Activated CD4-positive, alpha-beta T cell treated with anti-CD3 and anti-CD28 coated beads for 36 hours (primary cell): ENCODE results near the gene OR51B2. TPM values are rescaled to one million over a fixed set of nuclear protein-coding genes. Genes with fewer than 3 reads are reported as not detected.
"Not testable (repeated sequence)": the region's sequence is repeated elsewhere in the genome, so short reads cannot be mapped to it uniquely, and the experiment has no call there.

Source experiments
- ATAC-seq: fragments of 200-7000 bp; cut with Tn5 transposase; one replicate; pipeline ENCODE4 v1.10.0; 2021; ENCODE audit warnings: mild to moderate bottlenecking, moderate library complexity
- CTCF ChIA-PET: fragments of 350-600 bp; sonication (Branson Sonifier 250); formaldehyde crosslinking; loops from one replicate; lab custom pipeline; 2021; ENCODE audit warnings: antibody characterized with exemption; lab: Charles Lee
- POLR2A ChIA-PET: fragments of 350-600 bp; sonication (Branson Sonifier 250); formaldehyde crosslinking; loops from one replicate; lab custom pipeline; 2021; ENCODE audit warnings: antibody characterized with exemption, inconsistent platforms; lab: Charles Lee
- DNase-seq: peaks from one replicate; pipeline ENCODE4 v3.0.0-alpha.2; 2020
- H3K27ac Mint-ChIP-seq: one replicate; pipeline ENCODE4 v1.8.0; 2021; ENCODE audit warnings: mixed read lengths
- H3K27me3 Mint-ChIP-seq: one replicate; pipeline ENCODE4 v1.8.0; 2021; ENCODE audit warnings: mixed read lengths
- H3K36me3 Mint-ChIP-seq: one replicate; pipeline ENCODE4 v1.8.0; 2021; ENCODE audit warnings: low read depth, mixed read lengths
- H3K4me1 Mint-ChIP-seq: one replicate; pipeline ENCODE4 v1.8.0; 2021; ENCODE audit warnings: mixed read lengths
- H3K4me3 Mint-ChIP-seq: one replicate; pipeline ENCODE4 v1.8.0; 2021; ENCODE audit warnings: mild to moderate bottlenecking, moderate library complexity, mixed read lengths
- H3K9me3 Mint-ChIP-seq: one replicate; pipeline ENCODE4 v1.8.0; 2021; ENCODE audit warnings: low read depth, mixed read lengths
- intact Hi-C, 2 experiments: fragments of 100-400 bp; cut with DNase I in 1 of 2; cut with micrococcal nuclease in 1 of 2; formaldehyde crosslinking; loops; one replicate each; pipeline versions ENCODE4 v1.14.2 to v1.15.1; 2022 to 2024; cut with DNase I, micrococcal nuclease
- total RNA-seq, 2 experiments: library from RNA; stranded (reverse); gene quantifications; one replicate each; pipeline ENCODE4 v1.2.3, GENCODE V29; 2021

OR51B2 gene
- total RNA-seq, 2 experiments from 2014 or later, result not detected

DNA sequence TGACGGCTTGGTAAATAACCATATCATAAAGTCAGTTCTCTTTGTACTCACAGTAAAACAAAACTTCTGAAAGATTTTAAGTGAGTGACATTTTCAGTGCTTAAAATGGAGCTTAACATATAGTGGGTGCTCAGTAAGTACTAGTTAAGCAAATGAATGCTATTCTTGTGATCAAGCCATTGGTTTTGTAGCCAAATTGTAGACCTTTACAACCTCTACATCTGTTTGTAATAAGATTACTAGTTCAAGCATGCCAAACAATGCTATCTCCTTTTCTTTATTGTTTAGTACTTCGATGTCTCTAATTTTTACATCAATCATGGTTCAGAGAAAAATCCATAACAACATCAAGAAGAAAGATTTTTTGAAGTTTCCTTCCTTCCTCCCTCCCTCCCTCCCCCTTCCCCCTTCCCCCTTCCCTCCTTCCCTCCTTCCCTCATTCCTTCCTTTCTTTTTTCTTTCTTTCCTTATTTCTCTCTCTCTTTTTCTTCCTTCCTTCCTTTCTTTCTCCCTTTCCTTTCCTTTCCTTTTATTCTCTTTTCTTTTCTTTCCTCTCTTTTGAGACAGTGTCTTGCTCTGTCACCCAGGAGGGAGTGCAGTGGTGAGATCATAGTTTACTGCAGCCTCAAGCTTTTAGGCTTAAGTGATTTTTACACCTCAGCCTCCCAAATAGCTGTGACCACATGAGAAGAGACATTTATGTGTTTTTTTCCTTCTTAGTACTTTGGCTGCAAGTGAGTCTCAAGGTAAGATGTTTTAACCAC lies 16.7 kb downstream of the OR51B2 start:
- Mint-ChIP-seq H3K4me1 (no peaks in the 10 kb centered on the region), H3K4me3 (no peak overlapping the region), H3K27ac (no peak overlapping the region), H3K9me3 (no peaks in the 10 kb centered on the region), H3K27me3 (peaks cover 7% of the 10 kb centered on the region), H3K36me3 (no peaks in the 10 kb centered on the region)
- ChIA-PET CTCF (no interaction called here), POLR2A (no interaction called here)
- DNase-seq (no peak), ATAC-seq (no peak)
- intact Hi-C loops, result no loop called here

DNA sequence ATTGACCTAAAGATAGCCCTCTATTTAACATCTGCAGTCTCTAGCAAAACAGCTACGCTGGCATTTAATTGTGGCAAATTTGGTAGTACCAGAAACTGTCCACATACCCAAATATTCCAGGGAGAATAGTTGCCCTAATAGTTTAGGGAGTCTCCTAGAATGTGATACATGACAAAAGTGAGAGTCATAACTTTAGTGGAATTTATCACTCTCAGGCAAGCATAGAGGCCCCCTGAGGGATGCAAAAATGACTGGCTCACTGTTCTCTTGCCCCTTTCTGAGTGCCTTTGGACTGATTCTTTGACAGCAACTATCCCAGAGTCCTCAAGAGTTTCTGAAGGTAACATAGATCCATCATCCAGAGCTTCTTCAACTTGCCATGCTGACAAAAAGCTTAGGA lies 20.1 kb downstream of the OR51B2 start:
- DNase-seq, result no peak
- Mint-ChIP-seq H3K4me1 (no peaks in the 10 kb centered on the region), H3K9me3 (no peaks in the 10 kb centered on the region), H3K36me3 (no peaks in the 10 kb centered on the region), H3K27ac (no peak overlapping the region), H3K27me3 (peaks cover 8% of the 10 kb centered on the region), H3K4me3 (no peak overlapping the region)
- ATAC-seq, result no peak
- ChIA-PET CTCF (interaction anchor here (0.6 kb wide), 2 partner anchors 15 to 36 kb away, joined by 3 read pairs; no protein-coding TSS in a partner anchor), POLR2A (no interaction called here)
- intact Hi-C loops, result no loop called here

DNA sequence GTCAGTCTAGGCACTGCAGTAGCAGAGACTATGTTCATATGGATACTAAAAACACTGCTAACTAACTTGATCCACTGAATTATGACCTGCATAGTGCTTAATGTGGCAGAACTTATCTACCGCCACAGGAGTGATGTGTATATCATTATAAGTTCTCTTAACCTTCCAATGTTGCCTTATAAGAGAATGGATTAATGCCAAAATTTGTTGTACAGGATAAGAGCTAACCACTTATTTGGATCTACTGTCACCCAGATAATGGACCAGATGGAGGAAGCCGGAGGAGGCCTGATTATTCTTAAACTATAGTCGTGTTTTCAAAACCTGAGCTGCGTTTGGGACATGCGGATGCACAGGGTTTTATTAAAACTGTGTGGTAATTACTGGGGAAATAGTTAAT lies 20.5 kb downstream of the OR51B2 start:
- H3K4me3 Mint-ChIP-seq, result no peak overlapping the region
- H3K27ac Mint-ChIP-seq, result no peak overlapping the region
- intact Hi-C loops, result no loop called here

DNA sequence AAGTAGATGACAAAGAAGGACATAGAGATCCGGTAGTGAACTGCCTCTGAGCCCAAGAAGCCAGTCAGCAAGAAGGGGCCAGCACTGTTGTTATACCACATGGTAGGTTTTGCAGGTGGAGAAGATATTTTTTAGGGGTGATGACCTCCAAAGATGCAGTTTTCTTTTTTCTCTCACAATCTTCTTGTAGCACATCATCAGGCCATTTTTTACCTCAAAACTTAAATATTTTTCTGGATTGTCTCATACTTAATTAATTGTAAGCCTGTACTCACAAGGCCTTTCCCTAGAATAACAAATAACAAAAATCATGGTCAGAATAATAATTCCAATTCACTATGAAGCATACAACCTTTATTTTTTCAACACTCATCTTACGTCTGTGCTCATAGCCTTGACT lies 22.3 kb downstream of the OR51B2 start, which contains the start of gene OR51B4:
Gene OR51B4, minus strand, starts transcription at position 101 of the 400 bp plus-strand sequence. Its CDS starts 0 bp downstream, at position 101.
- Mint-ChIP-seq H3K27me3 (peaks cover 12% of the 10 kb centered on the region), H3K36me3 (no peaks in the 10 kb centered on the region), H3K4me1 (no peaks in the 10 kb centered on the region), H3K9me3 (no peaks in the 10 kb centered on the region), H3K4me3 (no peak within 1 kb of the TSS), H3K27ac (no peak within 1 kb of the TSS)
- no peak for DNase-seq
- no peak for ATAC-seq
- ChIA-PET CTCF (no interaction called here), POLR2A (no interaction called here)
- intact Hi-C loops, result no loop called here

More for the DNA sequence above, 20.5 kb downstream of the OR51B2 start:
- ChIA-PET POLR2A (no interaction called here), CTCF (interaction anchor here (0.6 kb wide), 1 partner anchor 35 kb away, joined by 3 read pairs; no protein-coding TSS in a partner anchor)
- Mint-ChIP-seq H3K36me3 (no peaks in the 10 kb centered on the region), H3K9me3 (no peaks in the 10 kb centered on the region), H3K4me1 (no peaks in the 10 kb centered on the region), H3K27me3 (peaks cover 8% of the 10 kb centered on the region)
- DNase-seq (no peak), ATAC-seq (no peak)

DNA sequence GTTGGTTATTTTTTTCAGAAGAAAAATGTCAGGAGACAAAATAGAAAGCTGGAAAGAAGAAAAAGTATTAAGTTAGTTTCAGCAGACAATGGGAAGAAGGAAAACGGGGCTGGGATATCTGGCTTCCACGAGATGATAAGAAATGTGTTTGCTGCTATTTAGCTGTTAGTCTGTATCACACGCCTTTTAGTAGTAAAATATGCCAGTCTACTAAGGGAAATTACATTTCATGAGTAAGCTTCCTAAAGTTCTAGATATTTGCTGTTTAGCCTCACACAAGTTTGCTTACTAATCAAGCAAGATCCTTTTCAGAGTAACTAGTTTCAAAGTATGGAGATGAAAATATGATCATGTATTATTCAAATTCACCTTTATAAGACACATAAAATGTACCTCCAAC lies 23.8 kb downstream of the OR51B2 start:
- Mint-ChIP-seq H3K9me3 (no peaks in the 10 kb centered on the region), H3K27me3 (peaks cover 10% of the 10 kb centered on the region), H3K36me3 (no peaks in the 10 kb centered on the region), H3K27ac (no peak overlapping the region), H3K4me3 (no peak overlapping the region), H3K4me1 (no peaks in the 10 kb centered on the region)
- ATAC-seq (no peak), DNase-seq (no peak)
- intact Hi-C loops, result no loop called here
- CTCF ChIA-PET, result interaction anchor here (1.5 kb wide), 1 partner anchor 10 kb away, joined by 4 read pairs; no protein-coding TSS in a partner anchor
- POLR2A ChIA-PET, result no interaction called here

DNA sequence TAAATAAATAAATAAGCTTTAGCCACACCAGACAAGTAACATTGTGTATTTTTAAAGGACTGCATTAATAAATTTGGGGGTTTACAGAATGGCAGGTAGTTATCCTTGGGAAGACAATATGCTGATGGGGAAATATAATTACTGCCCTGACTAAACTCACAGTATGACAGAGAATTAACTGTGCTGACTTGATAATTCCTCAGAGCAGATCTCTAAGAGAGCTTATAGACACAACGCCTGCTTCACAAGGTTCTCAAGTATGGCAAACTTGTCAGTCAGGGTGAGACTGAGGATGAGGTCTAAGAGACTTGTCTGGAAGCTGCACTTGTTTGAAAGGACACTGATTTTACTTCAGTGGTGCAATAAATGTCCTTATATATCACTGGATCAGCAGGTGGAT lies 25.6 kb downstream of the OR51B2 start:
- Mint-ChIP-seq H3K36me3 (no peaks in the 10 kb centered on the region), H3K27ac (no peak overlapping the region), H3K4me1 (no peaks in the 10 kb centered on the region), H3K9me3 (no peaks in the 10 kb centered on the region), H3K4me3 (no peak overlapping the region), H3K27me3 (peaks cover 10% of the 10 kb centered on the region)
- DNase-seq (no peak), ATAC-seq (no peak)
- CTCF ChIA-PET, result no interaction called here
- intact Hi-C loops, result no loop called here
- POLR2A ChIA-PET, result no interaction called here

DNA sequence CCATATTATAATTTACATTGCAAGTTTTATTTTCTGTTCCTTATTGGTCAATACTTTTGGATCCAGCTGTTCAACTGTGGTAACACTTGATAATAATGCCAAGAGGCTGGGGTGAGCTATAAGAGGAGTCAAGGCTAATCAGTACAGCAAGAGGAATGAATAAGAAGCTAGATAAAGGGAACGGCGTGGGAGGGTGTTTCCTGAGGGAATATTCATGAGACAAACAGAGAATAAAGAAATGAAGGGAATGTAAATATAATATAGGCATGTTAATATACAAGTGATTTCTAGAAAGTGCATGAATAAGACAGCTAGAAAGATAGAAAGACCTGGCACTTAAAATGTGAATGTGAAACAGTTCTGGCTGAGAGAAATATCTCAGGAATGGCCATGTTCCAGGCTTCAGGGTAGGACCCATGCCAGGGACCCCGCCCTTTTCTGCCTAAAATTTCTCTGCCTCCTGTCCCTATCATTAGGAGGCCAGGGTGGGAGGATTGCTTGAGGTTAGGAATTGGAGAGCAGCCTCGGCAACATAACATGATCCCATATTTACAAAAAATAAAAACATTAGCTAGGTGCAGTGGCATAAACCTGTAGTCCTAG lies 26.3 kb downstream of the OR51B2 start:
- Mint-ChIP-seq H3K36me3 (no peaks in the 10 kb centered on the region), H3K4me3 (no peak overlapping the region), H3K27ac (no peak overlapping the region), H3K27me3 (peaks cover 9% of the 10 kb centered on the region), H3K9me3 (no peaks in the 10 kb centered on the region), H3K4me1 (no peaks in the 10 kb centered on the region)
- DNase-seq (no peak), ATAC-seq (no peak)
- POLR2A ChIA-PET, result no interaction called here
- CTCF ChIA-PET, result no interaction called here
- intact Hi-C loops, result no loop called here

DNA sequence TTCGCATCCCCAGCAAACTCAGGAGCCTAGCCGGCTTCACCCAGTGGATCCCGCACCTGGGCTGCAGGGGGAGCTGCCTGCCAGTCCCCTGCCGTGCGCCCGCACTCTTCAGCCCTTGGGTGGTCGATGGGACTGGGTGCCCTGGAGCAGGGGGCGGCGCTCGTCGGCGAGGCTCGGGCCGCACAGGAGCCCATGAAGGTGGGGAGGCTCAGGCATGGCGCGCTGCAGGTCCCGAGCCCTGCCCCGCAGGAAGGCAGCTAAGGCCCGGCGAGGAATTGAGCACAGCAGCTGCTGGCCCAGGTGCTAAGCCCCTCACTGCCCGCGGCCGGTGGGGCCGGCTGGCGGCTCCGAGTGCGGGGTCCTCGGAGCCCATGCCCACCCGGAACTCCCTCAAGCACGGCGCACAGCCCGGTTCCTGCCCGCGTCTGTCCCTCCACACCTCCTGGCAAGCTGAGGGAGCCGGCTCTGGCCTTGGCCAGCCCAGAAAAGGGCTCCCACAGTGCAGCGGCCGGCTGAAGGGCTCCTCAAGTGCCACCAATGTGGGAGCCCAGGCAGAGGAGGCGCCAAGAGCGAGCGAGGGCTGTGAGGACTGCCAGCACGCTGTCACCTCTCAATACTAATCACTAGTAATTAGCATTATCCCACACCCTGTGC lies 29.6 kb downstream of the OR51B2 start:
- H3K4me1 Mint-ChIP-seq, POLR2A ChIA-PET, H3K9me3 Mint-ChIP-seq, H3K4me3 Mint-ChIP-seq, H3K27ac Mint-ChIP-seq, CTCF ChIA-PET, H3K36me3 Mint-ChIP-seq, ATAC-seq, H3K27me3 Mint-ChIP-seq, intact Hi-C loops, DNase-seq: not testable (repeated sequence)

DNA sequence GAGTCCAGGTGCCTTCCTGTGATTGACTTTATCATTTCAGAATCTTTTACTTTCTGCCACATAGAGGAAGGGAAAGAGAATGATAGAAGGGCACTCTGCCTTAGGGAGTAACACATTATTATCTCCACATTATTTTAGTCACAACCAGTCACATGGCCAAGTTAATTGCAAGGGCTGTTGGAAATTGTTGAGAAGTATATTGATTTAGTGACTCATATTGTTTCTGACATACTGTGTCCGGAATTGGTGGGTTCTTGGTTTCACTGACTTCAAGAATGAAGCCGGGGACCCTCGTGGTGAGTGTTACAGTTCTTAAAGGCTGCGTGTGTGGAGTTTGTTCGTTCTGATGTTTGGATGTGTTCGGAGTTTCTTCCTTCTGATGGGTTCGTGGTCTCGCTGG lies 31.1 kb downstream of the OR51B2 start:
- Mint-ChIP-seq H3K4me1 (no peaks in the 10 kb centered on the region), H3K27me3 (peaks cover 5% of the 10 kb centered on the region), H3K9me3 (no peaks in the 10 kb centered on the region), H3K4me3 (no peak overlapping the region), H3K27ac (no peak overlapping the region), H3K36me3 (no peaks in the 10 kb centered on the region)
- no peak for ATAC-seq
- POLR2A ChIA-PET, result no interaction called here
- DNase-seq, result no peak
- CTCF ChIA-PET, result no interaction called here
- intact Hi-C loops, result no loop called here

DNA sequence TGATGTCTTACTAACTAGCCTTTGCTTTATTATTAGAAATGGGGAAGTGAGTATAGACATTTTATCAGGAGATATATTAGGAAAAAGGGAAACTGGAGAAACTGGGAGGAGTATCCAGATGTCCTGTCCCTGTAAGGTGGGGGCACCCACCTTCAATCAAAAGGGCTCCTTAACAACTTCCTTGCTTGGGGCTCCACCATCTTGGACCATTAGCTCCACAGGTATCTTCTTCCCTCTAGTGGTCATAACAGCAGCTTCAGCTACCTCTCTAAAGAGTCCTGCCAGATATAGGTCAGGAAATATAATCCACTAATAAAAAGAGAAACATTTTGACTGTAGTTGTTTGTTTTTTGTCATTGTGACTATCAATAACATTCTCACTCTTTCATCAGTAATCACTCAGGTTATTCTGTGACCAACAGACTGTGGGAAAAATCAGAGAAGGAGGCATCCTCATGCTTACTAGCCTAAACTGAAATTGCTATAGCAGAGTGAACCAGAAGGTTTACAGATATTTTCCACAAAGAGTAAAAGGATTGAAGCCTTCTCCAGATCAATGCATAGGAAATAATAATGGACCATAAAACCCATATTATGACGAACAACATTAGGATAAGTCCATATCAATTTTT lies 32.8 kb downstream of the OR51B2 start:
- Mint-ChIP-seq H3K27me3 (no peaks in the 10 kb centered on the region), H3K4me1 (no peaks in the 10 kb centered on the region), H3K4me3 (no peak overlapping the region), H3K9me3 (no peaks in the 10 kb centered on the region), H3K36me3 (no peaks in the 10 kb centered on the region), H3K27ac (no peak overlapping the region)
- ChIA-PET POLR2A (no interaction called here), CTCF (interaction anchor here (0.5 to 1.2 kb wide), 2 partner anchors 9 to 20 kb away, joined by 4 read pairs; no protein-coding TSS in a partner anchor)
- peak; percentile 57 for ATAC-seq
- no peak for DNase-seq
- intact Hi-C loops, result loop anchor here (1.0 kb wide), 1 partner anchor 167 kb away; no protein-coding TSS in a partner anchor

DNA sequence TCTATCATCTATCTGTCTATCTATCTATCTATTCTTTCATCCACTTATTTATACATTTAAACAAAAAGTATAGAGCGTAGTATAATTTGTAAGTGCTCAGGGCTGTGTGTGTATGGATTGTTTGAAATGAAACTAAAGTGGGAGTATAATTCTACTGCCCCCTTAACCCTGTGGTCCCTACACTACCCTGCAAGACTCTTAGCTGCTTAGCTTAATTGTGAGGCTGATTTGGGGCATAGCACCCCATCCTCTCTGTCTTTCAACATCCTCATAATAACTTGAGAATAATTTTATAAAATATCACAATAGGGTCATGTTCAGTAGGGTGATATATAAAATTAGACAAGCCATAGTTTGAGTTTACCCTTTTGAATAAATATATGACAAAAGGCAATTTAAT lies 34.0 kb downstream of the OR51B2 start:
- no peak overlapping the region for H3K27ac Mint-ChIP-seq
- ATAC-seq (no peak), DNase-seq (no peak)
- CTCF ChIA-PET, result interaction anchor here (0.7 to 1.2 kb wide), 2 partner anchors 10 to 91 kb away, joined by 3 to 4 read pairs; no protein-coding TSS in a partner anchor
- H3K27me3 Mint-ChIP-seq, result no peaks in the 10 kb centered on the region
- H3K9me3 Mint-ChIP-seq, result no peaks in the 10 kb centered on the region
- no peak overlapping the region for H3K4me3 Mint-ChIP-seq
- POLR2A ChIA-PET, result no interaction called here
- H3K4me1 Mint-ChIP-seq, result no peaks in the 10 kb centered on the region
- intact Hi-C loops, result no loop called here
- H3K36me3 Mint-ChIP-seq, result no peaks in the 10 kb centered on the region
